HG02840 (cell line): ENCODE measurements around the gene CD52.

Experiments
- ATAC-seq: cut with Tn5 transposase; IDR thresholded peaks from one replicate; pipeline ENCODE4 v1.9.1; 2021; ENCODE audit warnings: mild to moderate bottlenecking, moderate library complexity, moderate number of reproducible peaks; ENCODE audit not compliant: unreplicated experiment, low FRiP score

The CD52 gene

DNA sequence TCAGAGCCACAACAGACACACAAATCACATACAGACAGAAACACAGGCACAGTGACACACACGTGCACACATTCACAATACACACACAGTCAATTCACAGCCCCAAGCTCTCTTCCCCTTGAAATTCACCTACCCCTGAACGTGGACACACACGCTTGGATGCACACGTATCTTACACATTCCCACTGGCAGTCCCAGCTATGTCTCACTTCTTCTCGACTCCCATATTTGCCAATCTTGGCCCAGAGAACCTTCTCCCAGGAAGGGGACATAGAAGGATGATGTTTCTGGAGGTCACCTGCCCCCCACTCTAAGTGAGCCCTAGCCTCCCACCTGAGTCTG lies 34.6 kb downstream of the CD52 start:
- no peak for ATAC-seq

DNA sequence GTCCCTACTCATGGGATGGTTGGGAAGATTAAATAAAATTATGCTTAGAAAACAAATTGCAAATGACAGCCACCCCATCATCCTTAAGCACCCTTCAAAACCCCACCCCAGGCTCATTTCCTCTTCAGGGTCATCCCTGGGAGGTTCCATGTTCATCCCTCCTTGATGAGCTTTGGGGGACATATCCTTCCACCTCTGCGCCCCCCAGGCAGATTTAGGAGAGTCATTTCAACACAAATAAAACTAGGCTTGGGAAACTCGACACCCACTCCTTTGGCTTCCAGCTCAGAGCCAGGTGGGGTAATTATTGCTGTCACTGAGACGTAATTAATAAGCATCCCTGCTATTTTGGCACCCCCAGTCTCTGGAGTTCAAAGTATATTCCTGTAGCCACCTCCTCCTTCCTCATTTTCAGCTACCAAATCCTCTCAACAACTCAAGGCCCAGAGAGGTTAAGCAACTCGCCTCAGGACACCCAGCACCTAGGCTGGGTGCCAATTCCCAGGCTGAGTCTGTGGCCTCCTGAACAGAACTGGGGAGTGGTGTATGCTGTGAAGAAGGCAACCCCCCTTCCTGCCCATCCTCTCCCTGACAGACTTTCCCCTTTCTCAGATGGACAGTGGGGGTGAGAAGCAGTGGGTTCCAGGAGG lies 35.6 kb downstream of the CD52 start:
- ATAC-seq: no peak

DNA sequence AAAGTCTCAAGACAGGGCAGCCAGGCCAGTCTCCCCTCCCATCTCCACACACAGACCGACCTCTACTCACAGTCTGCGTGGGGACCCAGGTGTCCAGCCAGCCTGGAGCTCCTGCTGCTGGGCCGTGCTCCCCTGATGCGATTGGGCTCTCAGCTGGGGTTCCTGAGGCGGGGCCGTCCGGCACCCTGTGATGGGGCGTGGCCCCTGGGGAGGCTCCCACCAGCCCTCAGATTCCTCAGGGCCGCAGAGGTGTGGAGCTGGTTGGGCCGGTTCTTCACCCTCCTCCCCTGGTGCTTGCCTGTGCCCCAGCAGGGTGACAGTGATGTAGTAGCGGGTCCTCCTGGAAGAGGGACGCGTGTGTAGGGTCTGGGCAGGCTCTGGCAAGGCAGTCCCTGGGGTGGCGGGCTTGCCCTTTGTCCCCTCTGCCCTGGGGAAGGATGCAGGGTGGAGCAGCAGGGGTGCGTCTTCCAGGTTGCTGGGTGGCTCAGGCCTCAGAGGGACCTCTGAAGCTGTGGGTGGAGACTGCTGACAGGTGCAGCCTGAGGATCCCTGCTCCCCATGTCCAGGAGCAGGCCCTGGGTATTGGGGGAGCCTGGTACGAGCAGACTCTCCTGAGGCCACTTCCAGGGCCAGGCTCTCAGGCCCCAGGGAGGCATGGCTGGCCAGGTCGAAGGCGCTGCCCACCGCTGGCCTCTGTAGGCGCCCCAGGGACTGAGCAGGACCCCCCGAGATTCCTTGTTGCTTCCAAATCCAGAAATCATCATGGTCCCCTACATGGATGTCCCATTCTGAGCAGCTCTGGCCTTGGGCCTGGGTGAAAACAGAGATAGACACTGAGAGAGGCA lies 36.4 kb downstream of the CD52 start, which contains the start of gene CRYBG2:
Gene CRYBG2, minus strand, starts transcription at position 155 of the 845 bp plus-strand sequence. CDS start 7,473 bp downstream, outside the sequence.
- no peak for ATAC-seq

DNA sequence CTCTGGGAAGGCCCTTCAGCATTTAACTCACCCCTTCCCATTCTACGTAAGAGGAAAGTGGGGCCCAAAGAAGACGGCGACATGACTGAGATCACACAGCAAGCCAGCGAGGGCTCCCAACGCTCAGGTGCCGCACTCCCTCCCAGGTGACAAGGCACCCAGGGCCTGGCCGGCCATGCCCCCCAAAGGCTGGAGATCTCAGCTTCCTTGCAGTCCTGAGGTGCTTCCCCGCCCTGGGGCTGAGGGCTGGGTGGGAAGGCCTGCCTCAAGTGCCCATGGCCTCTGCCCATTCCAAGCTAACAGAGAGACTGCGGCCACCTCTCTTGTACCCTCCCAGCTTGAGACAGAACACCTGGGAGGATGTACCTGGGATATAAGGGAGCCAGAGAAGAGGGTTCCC lies 37.2 kb downstream of the CD52 start:
- ATAC-seq: no peak

DNA sequence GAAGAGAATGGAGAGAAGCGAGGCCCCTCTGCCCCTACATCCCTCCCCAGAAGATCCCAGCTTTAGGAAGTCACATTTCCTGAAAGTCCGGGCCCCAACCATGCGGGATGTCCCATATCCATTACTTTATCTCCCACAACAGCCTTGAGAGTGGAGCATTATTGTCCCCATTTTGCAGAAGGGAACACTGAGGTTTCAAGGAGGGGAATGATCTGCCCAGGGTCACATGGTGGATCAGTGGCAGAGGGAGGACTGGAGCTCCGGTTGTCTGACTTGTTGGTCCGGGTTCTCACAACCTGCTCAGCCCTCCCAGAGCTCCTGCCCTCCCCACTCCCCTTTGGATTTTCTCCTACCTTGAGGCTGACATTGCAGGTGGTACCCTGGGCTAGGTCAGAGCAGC lies 38.3 kb downstream of the CD52 start:
- no peak for ATAC-seq

DNA sequence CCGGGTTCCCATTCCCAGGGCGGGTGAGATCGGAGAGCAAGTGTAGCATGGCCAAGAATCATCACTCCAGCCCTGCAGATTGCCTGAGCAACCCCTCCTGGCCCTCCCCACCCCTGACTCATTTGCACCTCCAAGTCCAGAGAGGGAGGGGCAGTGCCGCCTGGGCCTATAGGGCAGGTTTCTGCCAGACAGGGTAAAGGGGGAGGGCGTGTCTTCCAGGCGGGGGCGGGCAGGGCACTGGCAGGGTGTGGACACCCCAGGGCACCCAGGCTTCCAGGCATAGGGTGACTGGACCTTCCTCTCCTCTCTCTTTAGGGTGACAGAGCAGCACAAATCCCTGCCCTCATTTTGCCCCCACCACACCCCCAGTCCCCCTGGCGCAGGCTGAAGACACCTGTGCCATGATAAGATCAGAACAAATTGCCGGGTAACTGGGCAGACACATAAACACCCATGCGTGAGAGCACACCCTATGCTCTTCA lies 39.4 kb downstream of the CD52 start:
- no peak for ATAC-seq

DNA sequence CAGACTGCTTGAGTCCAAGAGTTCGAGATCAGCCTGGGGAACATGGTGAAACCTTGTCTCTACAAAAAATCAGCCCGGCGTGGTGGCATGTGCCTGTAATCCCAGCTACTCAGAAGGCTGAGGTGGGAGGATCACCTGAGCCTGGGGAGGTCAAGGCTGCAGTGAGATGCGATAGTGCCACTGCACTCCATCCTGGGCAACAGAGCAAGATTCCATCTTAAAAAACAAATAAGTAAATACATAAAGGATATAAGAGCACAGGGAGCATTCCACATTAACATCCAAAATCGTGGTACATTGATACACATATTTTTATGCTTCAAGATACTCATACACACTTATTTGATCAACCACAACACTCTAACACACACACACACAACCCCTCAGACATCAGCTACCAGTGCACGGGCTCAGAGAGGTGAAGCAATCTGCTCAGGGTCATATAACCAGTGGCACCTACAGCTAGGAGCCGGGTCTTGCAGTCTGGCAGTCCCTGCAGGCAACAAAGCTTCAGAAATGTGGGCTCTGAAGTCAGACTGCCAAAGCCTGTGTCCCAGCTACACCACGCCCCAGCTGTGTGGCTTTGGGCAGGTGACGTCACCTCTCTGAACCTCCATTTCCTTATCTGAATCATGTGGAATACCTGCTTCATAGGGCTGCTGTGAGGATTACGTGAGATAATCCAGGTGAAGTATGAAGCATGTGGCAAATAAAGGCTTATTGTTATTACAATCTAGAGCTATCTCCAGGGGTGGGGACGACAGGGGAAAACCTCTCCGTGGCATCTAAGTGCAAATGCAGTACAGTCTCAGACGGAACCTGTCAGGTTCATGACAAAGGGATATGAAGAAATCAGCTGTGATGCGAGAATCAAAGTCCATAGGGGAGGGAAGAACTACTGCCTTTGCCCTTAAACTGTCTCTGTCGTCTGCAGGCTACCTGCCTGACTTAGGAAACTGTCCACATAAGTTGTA lies 40.9 kb downstream of the CD52 start:
- ATAC-seq: no peak

DNA sequence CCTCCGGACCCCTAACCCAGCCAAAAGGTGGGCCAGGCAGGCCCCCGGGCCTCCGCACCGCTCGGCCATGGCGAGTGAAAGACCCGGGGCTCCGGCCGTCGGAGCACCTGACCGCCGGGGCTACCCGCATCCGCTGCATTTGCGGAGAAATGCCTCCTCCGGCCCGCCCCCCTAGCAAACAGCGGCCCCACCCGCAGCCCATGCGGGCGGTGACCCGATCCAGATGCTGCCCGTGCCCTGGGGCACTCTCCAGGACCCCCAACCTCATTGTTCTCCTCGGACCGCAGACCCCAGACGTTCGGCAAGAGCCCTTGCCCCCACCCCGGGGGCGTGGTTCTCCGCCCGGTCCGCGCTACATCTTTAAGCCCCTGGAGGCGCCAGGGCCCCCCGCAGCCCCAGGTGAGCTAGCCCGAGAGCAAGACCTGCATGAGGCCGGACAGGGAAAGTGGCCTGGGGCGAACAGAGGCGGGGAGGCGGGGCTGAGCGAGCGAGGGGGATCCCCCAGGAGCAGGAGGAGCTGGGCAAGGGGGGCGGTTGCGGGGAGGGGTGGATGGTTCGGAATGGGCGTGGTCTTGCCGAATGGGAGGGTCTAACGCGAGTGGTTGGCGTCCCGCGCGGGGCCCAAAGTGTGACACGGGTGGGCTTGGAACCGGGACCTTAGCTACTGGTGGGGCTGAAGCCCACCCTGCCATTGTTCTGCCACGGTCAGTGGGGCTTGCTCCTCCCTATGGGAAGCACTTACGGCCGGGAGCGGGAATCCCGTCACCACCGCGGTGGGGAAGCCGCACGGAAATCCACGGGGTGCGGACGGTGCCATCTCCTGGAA lies 42.4 kb downstream of the CD52 start:
- ATAC-seq: no peak

DNA sequence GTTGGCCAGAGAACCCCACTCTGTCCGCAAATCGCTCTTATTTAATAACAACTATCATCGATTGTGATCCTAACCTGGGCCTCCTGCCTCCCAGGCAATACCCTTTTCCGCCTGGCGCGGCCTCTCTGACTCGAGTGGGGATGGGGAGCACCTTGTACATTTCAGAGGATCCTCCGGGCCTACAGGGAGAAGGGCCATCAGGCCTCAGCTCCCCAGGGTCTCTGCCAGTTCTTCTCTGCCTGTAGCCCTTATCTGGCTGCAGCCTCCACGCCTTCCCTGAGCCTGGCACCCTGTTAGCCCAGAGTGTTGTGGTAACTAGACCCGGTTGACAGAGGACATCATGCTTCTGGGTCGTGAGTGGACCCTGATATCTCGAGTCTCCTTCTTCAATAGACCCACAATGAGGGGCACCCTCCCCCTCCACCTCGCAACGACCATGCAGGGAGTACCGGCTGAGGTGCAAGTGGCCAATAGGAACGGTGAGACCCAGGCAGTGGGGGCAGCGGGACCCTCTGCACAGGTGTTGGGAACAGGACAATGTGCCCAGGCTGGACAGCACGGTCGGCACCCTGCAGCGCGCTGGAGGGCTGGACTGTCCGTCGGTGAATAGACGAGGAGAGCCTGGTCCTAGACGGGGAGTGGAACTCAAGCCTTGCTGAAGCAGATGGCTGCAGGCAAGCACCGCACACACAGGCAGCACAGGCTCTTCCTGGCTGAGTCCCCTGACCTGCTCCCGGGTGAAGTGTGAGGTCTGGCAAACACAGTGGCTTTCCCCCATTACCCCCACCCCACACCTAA lies 43.2 kb downstream of the CD52 start:
- no peak for ATAC-seq

DNA sequence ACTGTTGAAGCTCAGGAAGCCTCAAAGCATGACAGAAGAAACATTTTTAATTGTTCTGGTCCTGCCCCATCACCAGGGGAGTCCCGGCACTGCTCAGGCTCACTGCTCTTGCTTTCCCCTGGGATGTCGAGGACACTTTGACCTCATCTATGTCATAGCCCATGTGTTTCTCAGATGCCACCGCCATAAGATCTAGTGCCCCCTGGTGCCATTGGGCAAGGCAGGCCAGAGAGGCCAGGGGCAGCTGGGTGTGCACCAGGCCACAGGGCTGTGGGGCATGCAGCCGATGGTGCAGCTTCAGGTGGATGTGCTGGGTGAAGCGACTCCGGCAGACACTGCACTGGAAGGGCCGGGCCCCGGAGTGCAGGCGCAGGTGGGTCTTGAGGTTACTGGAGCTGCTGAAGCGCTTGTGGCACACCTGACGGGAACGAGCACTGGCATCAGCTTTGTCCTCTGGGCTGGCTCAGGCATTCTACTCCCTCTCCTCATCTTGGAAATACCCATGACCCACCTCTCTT lies 43.9 kb downstream of the CD52 start:
- no peak for ATAC-seq

DNA sequence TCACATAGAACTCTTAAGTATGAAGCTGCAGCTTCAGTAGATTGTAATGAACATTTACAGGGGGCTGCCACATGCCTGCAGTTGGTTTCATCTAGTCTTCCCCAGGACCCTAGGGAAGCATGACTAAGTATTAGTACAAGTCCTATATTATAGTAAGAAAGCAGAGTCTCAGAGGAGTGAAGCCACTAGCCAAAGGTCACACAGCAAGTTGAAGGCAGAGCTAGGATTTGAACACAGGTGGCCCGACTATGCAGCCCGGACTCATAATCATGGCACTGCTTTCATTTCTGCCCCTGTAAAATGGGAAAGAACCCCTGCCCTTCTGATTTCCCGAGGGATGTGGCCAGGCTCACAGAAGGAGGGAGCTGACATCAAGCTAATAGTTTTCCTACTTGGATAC lies 44.6 kb downstream of the CD52 start:
- ATAC-seq: no peak

DNA sequence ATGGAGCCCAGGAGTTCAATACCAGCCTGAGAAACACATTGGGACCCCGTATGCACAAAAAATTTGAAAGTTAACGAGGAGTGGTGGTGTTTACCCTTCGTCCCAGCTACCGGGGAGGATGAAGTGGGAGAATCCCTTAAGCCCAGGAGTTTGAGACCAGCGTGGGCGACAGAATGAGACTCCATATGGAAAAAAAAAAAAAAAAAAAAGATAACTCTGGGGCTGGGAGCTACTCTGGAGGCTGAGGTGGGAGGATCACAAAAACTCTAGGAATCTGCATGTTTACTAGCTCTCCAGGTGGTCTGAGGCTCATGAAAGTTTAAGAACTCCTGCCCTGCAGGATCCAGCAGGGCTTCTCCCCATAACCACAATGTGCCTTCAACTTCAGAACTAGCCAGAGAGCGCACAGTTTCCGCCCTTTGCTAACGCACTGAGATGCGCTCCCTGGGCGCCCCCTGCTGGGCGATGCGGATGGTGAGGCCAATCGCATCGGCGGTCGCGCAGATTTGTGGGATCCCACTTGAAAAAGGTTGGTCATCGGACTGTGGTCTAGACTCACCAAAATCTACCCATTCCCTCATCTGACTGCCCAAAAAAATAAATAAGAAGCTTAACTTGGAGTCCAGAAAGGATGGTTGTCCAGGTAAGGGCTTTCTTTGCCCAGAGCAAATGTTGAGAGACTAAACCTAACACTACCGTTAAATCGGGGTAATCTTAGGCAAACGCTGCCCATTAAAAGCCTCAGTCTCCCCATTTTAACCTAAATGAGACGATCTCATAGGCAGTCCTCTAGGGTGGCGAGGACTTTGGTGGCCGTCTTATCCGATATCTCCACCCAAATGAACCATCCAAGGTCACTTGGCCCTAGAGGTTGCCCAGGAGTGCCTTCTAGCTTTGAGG lies 46.0 kb downstream of the CD52 start:
- ATAC-seq: no peak

DNA sequence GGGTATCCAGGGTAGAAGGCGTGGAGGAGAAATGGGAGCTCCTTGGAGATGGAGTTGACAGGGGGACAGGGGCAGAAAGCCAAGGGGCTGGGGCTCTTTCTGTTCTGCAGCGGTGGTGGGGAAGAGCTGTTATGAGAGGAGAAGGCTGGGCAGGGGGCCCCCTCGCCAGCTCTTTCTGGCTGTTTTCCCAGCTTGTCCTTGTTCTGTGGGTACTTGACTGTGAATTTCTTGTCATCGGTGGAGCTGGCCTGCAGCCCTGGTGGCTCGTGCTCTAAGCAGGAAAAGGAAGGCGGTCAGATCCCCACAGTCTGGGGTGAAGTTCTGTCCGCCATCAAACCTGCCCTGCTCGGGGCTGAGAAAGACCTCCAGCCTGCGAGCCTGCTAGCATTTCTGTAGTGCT lies 47.2 kb downstream of the CD52 start:
- no peak for ATAC-seq

DNA sequence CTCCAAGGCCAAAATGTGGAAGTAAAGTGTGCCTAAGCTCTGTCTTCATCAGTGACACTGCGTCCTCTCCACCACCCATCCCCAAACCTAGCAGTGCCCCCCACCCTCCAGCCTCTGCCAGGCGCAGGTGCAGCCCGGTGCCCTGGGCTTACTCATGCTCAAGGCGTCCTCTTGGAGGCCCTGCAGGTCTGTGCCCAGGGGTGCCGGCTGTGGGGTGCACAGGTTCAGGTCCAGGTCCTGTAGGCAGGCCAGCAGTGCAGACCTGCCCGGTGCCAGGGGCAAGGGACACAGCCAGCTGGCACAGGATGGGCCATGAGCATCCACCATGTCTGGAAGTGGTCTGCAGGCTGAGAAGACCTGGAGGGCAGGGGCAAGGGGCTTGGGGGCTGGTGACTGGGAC lies 49.7 kb downstream of the CD52 start:
- no peak for ATAC-seq

DNA sequence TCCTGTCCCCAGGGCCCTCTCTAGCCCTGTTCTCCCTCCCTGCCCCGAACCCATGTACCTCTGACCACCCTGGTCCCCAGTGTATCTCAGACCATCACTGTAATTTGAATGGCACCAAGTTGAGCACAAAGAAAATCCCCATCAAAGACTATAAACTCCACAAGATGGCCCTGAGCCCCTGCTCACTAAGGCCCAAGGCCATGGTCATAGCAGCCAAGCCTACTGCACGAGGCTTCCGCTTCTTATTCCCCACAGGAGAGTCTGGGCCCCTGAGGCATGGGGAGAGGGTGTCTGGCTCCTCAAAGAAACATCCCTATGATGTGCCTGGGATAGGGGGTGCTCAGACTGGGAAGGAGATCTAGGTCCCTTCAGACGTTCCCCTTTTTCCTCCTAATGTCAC lies 50.2 kb downstream of the CD52 start:
- no peak for ATAC-seq

DNA sequence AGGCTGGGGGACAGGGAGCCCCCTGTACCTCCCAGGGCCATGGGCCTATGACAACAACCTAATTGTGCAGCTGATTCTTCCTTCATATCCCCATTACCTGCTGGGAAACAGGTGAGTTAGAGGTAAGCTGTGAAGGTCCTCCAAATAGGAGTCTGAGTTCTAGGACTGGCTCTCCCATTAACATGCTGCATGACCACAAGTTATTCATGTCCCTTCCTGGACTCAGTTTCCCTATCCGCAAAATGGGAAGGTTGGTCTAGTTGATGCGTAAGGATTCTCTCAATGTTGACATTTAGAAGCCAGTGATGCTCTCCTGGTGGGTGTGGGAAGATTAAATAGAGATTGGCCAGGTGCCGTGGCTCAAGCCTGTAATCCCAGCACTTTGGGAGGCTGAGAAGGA lies 50.7 kb downstream of the CD52 start:
- ATAC-seq: no peak
